22Rv1 (cell line): ENCODE results near the gene CHKB.

Experiments
- ZFX ChIP-seq: fragments of 450-650 bp; IDR thresholded peaks from 2 replicates; pipeline ENCODE4 v1.6.1; 2017; ENCODE audit warnings: antibody characterized with exemption, borderline replicate concordance
- TF ChIP-seq, protein P1 (sequence below): fragments of 450-650 bp; IDR thresholded peaks from 2 replicates; pipeline ENCODE4 v1.5.1; 2017; ENCODE audit warnings: mild to moderate bottlenecking

DNA sequence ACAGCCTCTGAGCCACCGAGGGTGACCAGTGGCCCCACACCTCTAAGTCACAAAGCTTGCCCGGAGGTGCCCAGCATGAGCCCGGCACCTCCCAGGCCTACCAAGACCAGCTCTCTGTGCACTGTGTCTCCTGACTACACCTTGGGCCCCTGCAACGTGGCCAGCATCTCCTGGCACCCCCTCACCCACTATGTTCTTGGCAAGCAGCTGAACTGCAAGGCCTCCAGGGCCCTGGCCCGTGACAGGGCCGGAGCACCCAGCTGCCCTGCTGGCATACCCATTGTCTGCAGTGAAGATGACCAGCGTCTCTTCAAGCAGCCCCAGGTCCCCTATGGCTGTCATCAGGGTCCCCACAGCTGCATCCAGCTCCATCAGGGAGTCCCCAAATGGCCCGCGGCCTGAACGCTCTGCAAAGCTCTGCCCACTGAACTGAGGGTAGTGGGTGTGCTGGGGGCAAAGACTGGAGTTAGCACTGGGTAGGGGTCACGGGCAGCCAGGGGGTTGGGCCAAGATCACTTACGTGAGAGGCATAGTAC lies 43.7 kb upstream of the CHKB start:
- TF ChIP-seq, protein P1, sequence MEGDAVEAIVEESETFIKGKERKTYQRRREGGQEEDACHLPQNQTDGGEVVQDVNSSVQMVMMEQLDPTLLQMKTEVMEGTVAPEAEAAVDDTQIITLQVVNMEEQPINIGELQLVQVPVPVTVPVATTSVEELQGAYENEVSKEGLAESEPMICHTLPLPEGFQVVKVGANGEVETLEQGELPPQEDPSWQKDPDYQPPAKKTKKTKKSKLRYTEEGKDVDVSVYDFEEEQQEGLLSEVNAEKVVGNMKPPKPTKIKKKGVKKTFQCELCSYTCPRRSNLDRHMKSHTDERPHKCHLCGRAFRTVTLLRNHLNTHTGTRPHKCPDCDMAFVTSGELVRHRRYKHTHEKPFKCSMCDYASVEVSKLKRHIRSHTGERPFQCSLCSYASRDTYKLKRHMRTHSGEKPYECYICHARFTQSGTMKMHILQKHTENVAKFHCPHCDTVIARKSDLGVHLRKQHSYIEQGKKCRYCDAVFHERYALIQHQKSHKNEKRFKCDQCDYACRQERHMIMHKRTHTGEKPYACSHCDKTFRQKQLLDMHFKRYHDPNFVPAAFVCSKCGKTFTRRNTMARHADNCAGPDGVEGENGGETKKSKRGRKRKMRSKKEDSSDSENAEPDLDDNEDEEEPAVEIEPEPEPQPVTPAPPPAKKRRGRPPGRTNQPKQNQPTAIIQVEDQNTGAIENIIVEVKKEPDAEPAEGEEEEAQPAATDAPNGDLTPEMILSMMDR, result no peak
- TF ChIP-seq ZFX, result no peak
